ENCODE results near the gene MON1B.
"Not testable (repeated sequence)": the region's sequence is repeated elsewhere in the genome, so short reads cannot be mapped to it uniquely, and the experiment has no call there.

Gene MON1B

GRCh38 chr16:77238593-77238992 lies 47.6 kb downstream of the MON1B start:
- H3K27me3 ChIP-seq (ENCODE audit: insufficient read depth, poor library complexity, severe bottlenecking), result peaks cover 5% of the 10 kb centered on the region
- H3K27ac ChIP-seq (replicated peaks), result no peak overlapping the region
- H3K4me3 ChIP-seq (replicated peaks; ENCODE audit: insufficient read depth, low read length), result no peak overlapping the region
- no peak for TF ChIP-seq POLR2AphosphoS5 (IDR thresholded peaks at IDR 0.05; ENCODE audit: low read depth)
- no peak for TF ChIP-seq CTCF (IDR thresholded peaks at IDR 0.05; ENCODE audit: insufficient read depth, low read length)
- TF ChIP-seq SPI1 (IDR thresholded peaks at IDR 0.05; ENCODE audit: borderline replicate concordance, low read depth), result no peak
- TF ChIP-seq REST (IDR thresholded peaks at IDR 0.05; ENCODE audit: insufficient replicate concordance, low read depth), result no peak
- no peak for TF ChIP-seq GABPA (IDR thresholded peaks at IDR 0.05; ENCODE audit: low read depth)
- DNase-seq (ENCODE audit: low read depth in 1 of 2, low spot score in 1 of 2), result no peak

DNA sequence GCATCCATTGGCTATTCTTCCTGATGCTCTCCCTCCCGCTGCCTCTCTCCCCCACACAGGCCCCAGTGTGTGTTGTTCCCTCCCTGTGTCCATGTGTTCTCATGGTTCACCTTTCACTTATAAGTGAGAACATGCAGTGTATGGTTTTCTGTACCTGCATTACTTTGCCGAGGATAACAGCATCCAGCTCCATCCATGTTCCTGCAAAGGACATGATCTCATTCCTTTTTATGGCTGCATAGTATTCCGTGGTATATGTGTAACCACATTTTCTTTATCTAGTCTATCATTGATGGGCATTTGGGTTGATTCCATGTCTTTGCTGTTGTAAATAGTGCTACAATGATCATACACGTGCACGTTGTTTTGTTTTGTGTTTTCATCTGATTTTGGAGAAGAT lies 51.5 kb downstream of the MON1B start:
- H3K27me3 ChIP-seq (ENCODE audit: insufficient read depth, poor library complexity, severe bottlenecking); H3K27ac ChIP-seq (replicated peaks); DNase-seq (ENCODE audit: low read depth in 1 of 2, low spot score in 1 of 2); H3K4me3 ChIP-seq (replicated peaks; ENCODE audit: insufficient read depth, low read length): not testable (repeated sequence)

DNA sequence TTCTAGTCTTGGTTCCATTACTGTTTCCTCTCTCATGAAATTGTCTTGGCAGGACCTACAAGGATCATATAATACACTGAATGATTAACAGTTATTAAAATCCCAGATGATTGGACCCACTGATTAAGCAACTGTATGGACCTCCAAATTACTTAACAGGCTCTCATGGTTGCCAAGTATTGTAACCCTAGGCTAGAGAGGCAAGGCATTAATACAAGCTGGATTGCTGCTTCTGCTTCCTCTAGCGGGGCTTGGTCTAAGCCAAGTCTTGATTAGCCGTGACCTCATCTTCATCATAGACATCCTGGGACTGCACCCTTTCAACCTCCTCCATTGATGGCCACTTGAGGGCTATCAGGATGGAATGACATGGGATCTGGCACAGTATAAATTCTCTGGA lies 55.2 kb downstream of the MON1B start:
- TF ChIP-seq GABPA (IDR thresholded peaks at IDR 0.05; ENCODE audit: low read depth) (no peak), SPI1 (IDR thresholded peaks at IDR 0.05; ENCODE audit: borderline replicate concordance, low read depth) (no peak), REST (IDR thresholded peaks at IDR 0.05; ENCODE audit: insufficient replicate concordance, low read depth) (no peak), POLR2AphosphoS5 (IDR thresholded peaks at IDR 0.05; ENCODE audit: low read depth) (no peak), CTCF (IDR thresholded peaks at IDR 0.05; ENCODE audit: insufficient read depth, low read length) (no peak)
- H3K4me3 ChIP-seq (replicated peaks; ENCODE audit: insufficient read depth, low read length), result no peak overlapping the region
- DNase-seq (ENCODE audit: low read depth in 1 of 2, low spot score in 1 of 2), result no peak
- no peak overlapping the region for H3K27ac ChIP-seq (replicated peaks)
- H3K27me3 ChIP-seq (ENCODE audit: insufficient read depth, poor library complexity, severe bottlenecking), result no peaks in the 10 kb centered on the region

- TF ChIP-seq GABPA (IDR thresholded peaks at IDR 0.05; ENCODE audit: low read depth) (no peak), CTCF (IDR thresholded peaks at IDR 0.05; ENCODE audit: insufficient read depth, low read length) (no peak), SPI1 (IDR thresholded peaks at IDR 0.05; ENCODE audit: borderline replicate concordance, low read depth) (no peak), REST (IDR thresholded peaks at IDR 0.05; ENCODE audit: insufficient replicate concordance, low read depth) (no peak), POLR2AphosphoS5 (IDR thresholded peaks at IDR 0.05; ENCODE audit: low read depth) (no peak)
- H3K27ac ChIP-seq (replicated peaks), result no peak overlapping the region
- no peak for DNase-seq (ENCODE audit: low read depth in 1 of 2, low spot score in 1 of 2)
- no peak overlapping the region for H3K4me3 ChIP-seq (replicated peaks; ENCODE audit: insufficient read depth, low read length)
- no peaks in the 10 kb centered on the region for H3K27me3 ChIP-seq (ENCODE audit: insufficient read depth, poor library complexity, severe bottlenecking)
These were observed 59.4 kb downstream of the MON1B start for GRCh38 chr16:77250400-77250799.

All from HL-60 (cell line).